ENCODE measurements around the gene BAHCC1. TPM values are rescaled to one million over a fixed set of nuclear protein-coding genes. Genes with fewer than 3 reads are reported as not detected.

Gene BAHCC1
- total and polyA plus RNA-seq, 12 donors, result 4.8 to 13.1 (median 9.2) TPM

DNA sequence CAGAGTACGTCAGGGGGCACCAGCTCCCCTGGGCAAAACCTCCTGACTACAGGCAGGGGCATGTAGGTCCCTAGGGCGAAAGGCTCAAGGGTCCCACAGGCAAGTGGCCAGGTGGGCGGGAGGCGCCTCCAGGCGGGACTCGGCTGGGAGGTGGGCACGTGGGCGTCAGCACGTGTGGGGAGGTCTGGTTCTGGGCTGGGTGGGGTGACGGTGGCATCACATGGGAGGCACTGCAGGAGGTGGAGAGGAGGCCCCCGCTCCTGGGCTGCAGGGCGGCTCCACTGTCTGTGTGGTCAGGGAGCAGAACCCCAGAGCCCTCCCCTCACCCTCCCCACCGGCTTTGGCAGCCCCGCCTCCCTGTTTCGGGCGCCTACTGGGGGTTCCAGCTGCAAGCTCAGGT, 64.6 kb downstream of the BAHCC1 start:
- H3K36me3 ChIP-seq, result peaks cover 0 to 61% (median 3%) of the 10 kb centered on the region in 9 donors
- ATAC-seq, result no peak
- intact Hi-C loops (cut with DNase I), result loop anchor here in 1 of 10 donors (2.0 kb wide), 1 partner anchor 21 kb away; no protein-coding TSS in a partner anchor
- no peaks in the 10 kb centered on the region for H3K27me3 ChIP-seq
- H3K4me3 ChIP-seq, result peak overlapping the region in 6 of 10 donors; percentile 5 to 49 (median 36)
- peak overlapping the region in 4 of 10 donors; percentile 61 to 74 (median 71) for H3K27ac ChIP-seq
- no peaks in the 10 kb centered on the region for H3K9me3 ChIP-seq
- 84 to 87% methylated on average over 13 to 16 of the region's 16 CpGs for WGBS, 2 donors
- no peak for DNase-seq
- H3K4me1 ChIP-seq, result peaks cover 0 to 12% (median 0%) of the 10 kb centered on the region in 9 donors
- TF ChIP-seq, protein P1, sequence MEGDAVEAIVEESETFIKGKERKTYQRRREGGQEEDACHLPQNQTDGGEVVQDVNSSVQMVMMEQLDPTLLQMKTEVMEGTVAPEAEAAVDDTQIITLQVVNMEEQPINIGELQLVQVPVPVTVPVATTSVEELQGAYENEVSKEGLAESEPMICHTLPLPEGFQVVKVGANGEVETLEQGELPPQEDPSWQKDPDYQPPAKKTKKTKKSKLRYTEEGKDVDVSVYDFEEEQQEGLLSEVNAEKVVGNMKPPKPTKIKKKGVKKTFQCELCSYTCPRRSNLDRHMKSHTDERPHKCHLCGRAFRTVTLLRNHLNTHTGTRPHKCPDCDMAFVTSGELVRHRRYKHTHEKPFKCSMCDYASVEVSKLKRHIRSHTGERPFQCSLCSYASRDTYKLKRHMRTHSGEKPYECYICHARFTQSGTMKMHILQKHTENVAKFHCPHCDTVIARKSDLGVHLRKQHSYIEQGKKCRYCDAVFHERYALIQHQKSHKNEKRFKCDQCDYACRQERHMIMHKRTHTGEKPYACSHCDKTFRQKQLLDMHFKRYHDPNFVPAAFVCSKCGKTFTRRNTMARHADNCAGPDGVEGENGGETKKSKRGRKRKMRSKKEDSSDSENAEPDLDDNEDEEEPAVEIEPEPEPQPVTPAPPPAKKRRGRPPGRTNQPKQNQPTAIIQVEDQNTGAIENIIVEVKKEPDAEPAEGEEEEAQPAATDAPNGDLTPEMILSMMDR (IDR thresholded peaks at IDR 0.05), result no peak

DNA sequence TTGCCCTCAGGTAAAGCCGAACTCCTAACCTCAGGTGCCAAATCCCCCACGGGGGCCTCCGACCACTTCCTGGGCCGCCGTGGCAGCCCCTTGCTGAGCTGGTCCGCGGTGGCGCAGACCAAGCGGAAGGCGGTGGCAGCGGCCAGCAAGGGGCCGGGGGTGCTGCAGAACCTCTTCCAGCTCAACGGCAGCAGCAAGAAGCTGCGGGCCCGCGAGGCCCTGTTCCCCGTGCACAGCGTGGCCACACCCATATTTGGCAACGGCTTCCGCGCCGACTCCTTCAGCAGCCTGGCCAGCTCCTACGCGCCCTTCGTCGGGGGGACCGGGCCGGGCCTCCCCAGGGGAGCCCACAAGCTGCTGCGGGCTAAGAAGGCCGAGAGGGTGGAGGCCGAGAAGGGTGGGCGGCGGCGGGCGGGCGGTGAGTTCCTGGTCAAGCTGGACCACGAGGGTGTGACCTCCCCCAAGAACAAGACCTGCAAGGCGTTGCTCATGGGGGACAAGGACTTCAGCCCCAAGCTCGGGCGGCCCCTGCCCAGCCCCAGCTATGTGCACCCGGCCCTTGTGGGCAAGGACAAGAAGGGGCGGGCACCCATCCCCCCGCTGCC, 65.7 kb downstream of the BAHCC1 start:
- Histone ChIP-seq H3K27me3 (no peaks in the 10 kb centered on the region), H3K4me1 (peaks cover 0 to 12% (median 0%) of the 10 kb centered on the region in 9 donors), H3K27ac (peak overlapping the region in 1 of 10 donors; percentile 31), H3K4me3 (peak overlapping the region in 1 of 10 donors; percentile 16), H3K36me3 (peaks cover 0 to 52% (median 3%) of the 10 kb centered on the region in 9 donors), H3K9me3 (no peaks in the 10 kb centered on the region)
- 78 to 89% methylated on average over 42 to 43 of the region's 43 CpGs for WGBS, 2 donors
- DNase-seq, result no peak
- intact Hi-C loops (cut with DNase I), result no loop called here
- TF ChIP-seq, protein P1 (IDR thresholded peaks at IDR 0.05), result no peak
- no peak for ATAC-seq

DNA sequence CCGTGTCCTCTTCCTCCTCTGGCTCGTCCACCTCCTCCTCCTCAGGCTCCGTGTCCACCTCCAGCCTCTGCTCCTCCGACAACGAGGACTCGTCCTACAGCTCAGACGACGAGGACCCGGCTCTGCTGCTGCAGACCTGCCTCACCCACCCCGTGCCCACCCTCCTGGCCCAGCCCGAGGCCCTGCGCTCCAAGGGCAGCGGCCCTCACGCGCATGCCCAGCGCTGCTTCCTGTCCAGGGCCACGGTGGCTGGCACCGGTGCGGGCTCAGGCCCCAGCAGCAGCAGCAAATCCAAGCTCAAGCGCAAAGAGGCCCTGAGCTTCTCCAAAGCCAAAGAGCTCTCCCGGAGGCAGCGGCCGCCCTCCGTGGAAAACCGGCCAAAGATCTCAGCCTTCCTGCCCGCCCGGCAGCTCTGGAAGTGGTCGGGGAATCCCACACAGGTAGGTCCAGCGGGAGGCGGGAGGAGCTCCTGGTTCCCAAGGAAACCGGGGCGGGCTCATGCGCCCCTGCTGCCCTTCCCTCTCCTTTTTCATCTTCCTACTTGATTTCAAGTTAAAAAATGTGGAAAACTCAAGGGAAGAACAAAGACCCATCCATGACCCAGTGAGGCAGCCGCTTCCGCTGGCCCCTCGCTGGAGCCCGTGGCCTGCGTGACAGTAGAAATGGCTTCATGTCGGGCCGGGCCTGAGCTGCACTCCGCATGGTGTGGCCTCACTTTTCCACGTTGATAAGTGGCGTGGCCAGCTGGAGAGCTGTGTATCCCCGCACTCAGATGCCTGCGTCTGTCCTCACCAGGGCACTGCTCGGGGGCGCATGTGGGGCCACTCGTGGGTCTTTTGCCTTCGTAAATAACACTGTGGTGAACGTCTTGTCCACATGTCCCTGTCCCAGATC, 66.6 kb downstream of the BAHCC1 start:
- Histone ChIP-seq H3K9me3 (no peaks in the 10 kb centered on the region), H3K27me3 (no peaks in the 10 kb centered on the region), H3K4me1 (peaks cover 0 to 12% (median 0%) of the 10 kb centered on the region in 9 donors), H3K36me3 (peaks cover 0 to 52% (median 3%) of the 10 kb centered on the region in 9 donors), H3K4me3 (peak overlapping the region in 1 of 10 donors; percentile 16), H3K27ac (no peak overlapping the region)
- ATAC-seq (no peak), DNase-seq (no peak)
- WGBS, 2 donors, result 92 to 94% methylated on average over 50 of the region's 50 CpGs
- TF ChIP-seq, protein P1 (IDR thresholded peaks at IDR 0.05), result no peak
- intact Hi-C loops (cut with DNase I), result no loop called here

DNA sequence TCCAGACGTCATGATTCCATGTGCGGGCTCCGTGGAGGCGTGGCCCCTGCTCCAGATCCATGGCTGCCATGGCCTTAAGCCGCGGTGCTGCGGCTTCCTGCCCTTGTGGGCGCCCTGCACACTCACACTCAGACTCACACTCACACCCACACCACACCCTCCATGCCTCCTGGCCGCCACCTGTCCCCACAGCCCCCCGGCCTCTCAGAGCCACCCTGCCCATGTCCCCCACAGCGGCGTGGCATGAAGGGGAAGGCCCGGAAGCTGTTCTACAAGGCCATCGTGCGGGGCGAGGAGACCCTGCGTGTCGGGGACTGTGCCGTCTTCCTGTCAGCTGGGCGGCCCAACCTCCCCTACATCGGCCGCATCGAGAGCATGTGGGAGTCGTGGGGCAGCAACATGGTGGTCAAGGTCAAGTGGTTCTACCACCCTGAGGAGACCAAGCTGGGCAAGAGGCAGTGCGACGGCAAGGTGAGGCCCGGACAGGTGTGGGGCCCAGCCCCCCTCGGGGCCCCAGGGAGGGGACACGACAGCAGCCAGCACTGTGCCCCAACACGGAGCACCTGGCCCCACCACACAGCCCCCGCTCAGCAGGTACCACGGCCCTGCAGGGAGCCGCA, 67.4 kb downstream of the BAHCC1 start:
- no peaks in the 10 kb centered on the region for H3K9me3 ChIP-seq
- no peak overlapping the region for H3K4me3 ChIP-seq
- DNase-seq (no peak), ATAC-seq (no peak)
- no peak overlapping the region for H3K27ac ChIP-seq
- TF ChIP-seq, protein P1 (IDR thresholded peaks at IDR 0.05), result no peak
- 95 to 98% methylated on average over 33 of the region's 33 CpGs for WGBS, 2 donors
- H3K36me3 ChIP-seq, result peaks cover 0 to 52% (median 3%) of the 10 kb centered on the region in 9 donors
- intact Hi-C loops (cut with DNase I), result no loop called here
- no peaks in the 10 kb centered on the region for H3K27me3 ChIP-seq
- peaks cover 0 to 12% (median 0%) of the 10 kb centered on the region in 9 donors for H3K4me1 ChIP-seq

Measured in heart right ventricle (tissue), 16 donors.